H1 (cell line): ENCODE results near the gene ARID5B. TPM values are rescaled to one million over a fixed set of nuclear protein-coding genes. Genes with fewer than 3 reads are reported as not detected.

Experiments
- CTCF ChIA-PET: fragments of 300-600 bp; sonication (Branson Sonifier 250); formaldehyde crosslinking; loops from one replicate; lab custom pipeline; 2021; ENCODE audit not compliant: partially characterized antibody; lab: Charles Lee
- POLR2A ChIA-PET: fragments of 300-600 bp; sonication (Branson Sonifier 250); formaldehyde crosslinking; loops from one replicate; lab custom pipeline; 2021; ENCODE audit warnings: inconsistent platforms; ENCODE audit not compliant: partially characterized antibody; lab: Charles Lee
- DNase-seq, 2 experiments: peaks; one replicate each; pipeline versions ENCODE4 v3.0.0 to v3.0.0-alpha.2; 2010 to 2022; ENCODE audit warnings: low spot score in 2 of 2, low read depth in 1 of 2, mixed read lengths in 1 of 2
- FAIRE-seq: peaks from 2 replicates; lab custom pipeline; 2011; peaks lifted over from hg19 to GRCh38; lab: Jason Lieb, UNC
- H2AFZ ChIP-seq: 2 replicates; pipeline ENCODE4 v1.8.1; 2012; ENCODE audit warnings: low read length, inconsistent platforms
- H2AK5ac ChIP-seq: 2 replicates; pipeline ENCODE4 v1.6.1; 2013; ENCODE audit warnings: low read depth, low read length
- H2BK120ac ChIP-seq: replicated peaks from 2 replicates; pipeline ENCODE3; 2013; ENCODE audit warnings: low read depth, low read length, inconsistent platforms
- H2BK12ac ChIP-seq: 2 replicates; pipeline ENCODE4 v1.6.1; 2013; ENCODE audit warnings: low read depth, low read length
- H2BK15ac ChIP-seq: 2 replicates; pipeline ENCODE4 v1.6.1; 2013; ENCODE audit warnings: low read length
- H2BK20ac ChIP-seq: 2 replicates; pipeline ENCODE4 v1.6.1; 2013; ENCODE audit warnings: low read length
- H2BK5ac ChIP-seq: 2 replicates; pipeline ENCODE4 v1.6.1; 2013; ENCODE audit warnings: low read depth, low read length
- H3K14ac ChIP-seq: 2 replicates; pipeline ENCODE4 v1.6.1; 2013; ENCODE audit warnings: inconsistent platforms; ENCODE audit not compliant: insufficient read length
- H3K18ac ChIP-seq: 2 replicates; pipeline ENCODE4 v1.6.1; 2013; ENCODE audit warnings: low read length; ENCODE audit errors: extremely low read depth
- H3K23ac ChIP-seq: 2 replicates; pipeline ENCODE4 v1.6.1; 2013; ENCODE audit warnings: inconsistent platforms; ENCODE audit not compliant: insufficient read length
- H3K23me2 ChIP-seq: 2 replicates; pipeline ENCODE4 v1.6.1; 2013; ENCODE audit warnings: low read depth, low read length
- H3K27ac ChIP-seq: 2 replicates; pipeline ENCODE4 v1.6.1; 2011; ENCODE audit warnings: low read depth, low read length, inconsistent platforms
- H3K27me3 ChIP-seq, 4 experiments: replicated peaks in 1 of 4; 1 replicate in 1 of 4; 2 replicates in 3 of 4; pipeline versions ENCODE4 v1.6.1 to v1.8.1; 2011 to 2013; ENCODE audit warnings: low read length in 3 of 4, mild to moderate bottlenecking in 3 of 4, inconsistent platforms in 2 of 4, mixed read lengths in 2 of 4, moderate library complexity in 1 of 4; ENCODE audit not compliant: control insufficient read depth in 3 of 4, insufficient read depth in 3 of 4; ENCODE audit errors: extremely low read depth in 1 of 4
- H3K36me3 ChIP-seq, 4 experiments: 2 replicates each; pipeline versions ENCODE4 v1.6.1 to v1.8.1; 2011 to 2013; ENCODE audit warnings: mild to moderate bottlenecking in 4 of 4, low read length in 3 of 4, moderate library complexity in 2 of 4, control low read depth in 1 of 4, inconsistent platforms in 1 of 4; ENCODE audit not compliant: insufficient read depth in 4 of 4, control insufficient read depth in 2 of 4
- H3K4ac ChIP-seq: replicated peaks from 2 replicates; pipeline ENCODE3; 2013; ENCODE audit warnings: low read length, low read depth, mixed read lengths, inconsistent platforms; ENCODE audit not compliant: insufficient read length
- H3K4me1 ChIP-seq, 4 experiments: replicated peaks in 1 of 4; 1 replicate in 1 of 4; 2 replicates in 3 of 4; pipeline versions ENCODE4 v1.6.1 to v1.8.1; 2011 to 2013; ENCODE audit warnings: low read length in 3 of 4, inconsistent platforms in 2 of 4, mixed read lengths in 1 of 4; ENCODE audit not compliant: insufficient read depth in 4 of 4, control insufficient read depth in 3 of 4
- H3K4me2 ChIP-seq, 2 experiments: 2 replicates each; pipeline versions ENCODE4 v1.6.1 to v1.8.1; 2011 to 2013; ENCODE audit warnings: low read depth in 2 of 2, low read length in 2 of 2, control low read depth in 1 of 2, inconsistent platforms in 1 of 2, mild to moderate bottlenecking in 1 of 2; ENCODE audit not compliant: insufficient read depth in 1 of 2
- H3K4me3 ChIP-seq, 4 experiments: fragments of 200-600, 300-600 bp in 1 of 4; sonication (generic), shearing (Covaris generic), sonication (Bioruptor Twin) in 1 of 4; 2 replicates each; pipeline versions ENCODE4 v1.5.1 to v1.8.1; 2011 to 2016; ENCODE audit warnings: low read length in 4 of 4, low read depth in 3 of 4, control low read depth in 2 of 4, inconsistent platforms in 2 of 4, mild to moderate bottlenecking in 2 of 4, mixed read lengths in 1 of 4, moderate library complexity in 1 of 4; ENCODE audit not compliant: insufficient read depth in 2 of 4; ENCODE audit errors: extremely low read depth in 1 of 4
- H3K56ac ChIP-seq: replicated peaks from 2 replicates; pipeline ENCODE3; 2013; ENCODE audit warnings: low read depth, mild to moderate bottlenecking, mixed read lengths, low read length, inconsistent platforms; ENCODE audit not compliant: insufficient read length
- H3K79me1 ChIP-seq: 2 replicates; pipeline ENCODE4 v1.6.1; 2013; ENCODE audit warnings: low read depth, low read length, control low read depth
- H3K79me2 ChIP-seq, 2 experiments: 2 replicates each; pipeline versions ENCODE4 v1.6.1 to v1.8.1; 2012 to 2013; ENCODE audit warnings: low read length in 2 of 2, mild to moderate bottlenecking in 2 of 2, inconsistent platforms in 1 of 2; ENCODE audit not compliant: insufficient read depth in 2 of 2, control insufficient read depth in 1 of 2
- H3K9ac ChIP-seq, 4 experiments: replicated peaks in 1 of 4; 1 replicate in 1 of 4; 2 replicates in 3 of 4; pipeline versions ENCODE4 v1.6.1 to v1.8.1; 2011 to 2013; ENCODE audit warnings: low read depth in 3 of 4, low read length in 3 of 4, control low read depth in 2 of 4, mild to moderate bottlenecking in 2 of 4, moderate library complexity in 2 of 4, inconsistent platforms in 1 of 4; ENCODE audit errors: extremely low read depth in 1 of 4
- H3K9me3 ChIP-seq, 2 experiments: 2 replicates each; pipeline versions ENCODE4 v1.6.1 to v1.8.1; 2012 to 2013; ENCODE audit warnings: mild to moderate bottlenecking in 2 of 2, moderate library complexity in 2 of 2, control low read depth in 1 of 2, inconsistent platforms in 1 of 2, low read depth in 1 of 2, low read length in 1 of 2, mixed read lengths in 1 of 2; ENCODE audit not compliant: insufficient read depth in 2 of 2
- H4K20me1 ChIP-seq, 2 experiments: replicated peaks in 1 of 2; 2 replicates each; pipeline versions ENCODE3 to v1.8.1; 2011 to 2013; ENCODE audit warnings: inconsistent platforms in 2 of 2, low read length in 2 of 2, mild to moderate bottlenecking in 1 of 2; ENCODE audit not compliant: insufficient read depth in 2 of 2, control insufficient read depth in 1 of 2
- H4K5ac ChIP-seq: 2 replicates; pipeline ENCODE4 v1.6.1; 2013; ENCODE audit warnings: low read length, low read depth, mixed read lengths, inconsistent platforms; ENCODE audit not compliant: insufficient read length
- H4K8ac ChIP-seq: 2 replicates; pipeline ENCODE4 v1.8.0; 2013; ENCODE audit warnings: mild to moderate bottlenecking, moderate library complexity, low read length, inconsistent platforms; ENCODE audit not compliant: insufficient read depth; ENCODE audit errors: extremely low read depth
- H4K91ac ChIP-seq: replicated peaks from 2 replicates; pipeline ENCODE3; 2013; ENCODE audit warnings: low read length, mixed read lengths, inconsistent platforms; ENCODE audit not compliant: insufficient read length
- BCL11A ChIP-seq, 2 experiments: IDR thresholded peaks; one replicate each; pipeline ENCODE4 v1.6.1; 2011; ENCODE audit warnings: low read depth in 2 of 2, low read length in 2 of 2, mild to moderate bottlenecking in 2 of 2
- CBX5 ChIP-seq: fragments of 300-800, 300-1000 bp; sonication (generic); IDR thresholded peaks from 2 replicates; pipeline ENCODE4 v1.7.1; 2016; ENCODE audit warnings: antibody characterized with exemption, low read length, low read depth
- CBX8 ChIP-seq: fragments of 300-800, 300-1000 bp; sonication (generic); IDR thresholded peaks from 2 replicates; pipeline ENCODE4 v1.7.1; 2016; ENCODE audit warnings: low read depth, low read length, borderline replicate concordance
- CHD1 ChIP-seq: IDR thresholded peaks from 2 replicates; pipeline ENCODE4 v1.6.1; 2012; ENCODE audit warnings: low read depth, low read length, improper control_type of control experiment
- CHD2 ChIP-seq: IDR thresholded peaks from 2 replicates; pipeline ENCODE4 v1.6.1; 2012; ENCODE audit warnings: low read length, improper control_type of control experiment
- CTBP2 ChIP-seq: IDR thresholded peaks from 2 replicates; pipeline ENCODE4 v1.7.0; 2011; ENCODE audit warnings: borderline replicate concordance, mild to moderate bottlenecking, moderate library complexity, mixed read lengths, low read length; ENCODE audit not compliant: insufficient read depth, insufficient read length
- EGR1 ChIP-seq: IDR thresholded peaks from 2 replicates; pipeline ENCODE4 v1.6.1; 2011; ENCODE audit warnings: low read depth, low read length, borderline replicate concordance
- KDM5A ChIP-seq: fragments of 200-600 bp; IDR thresholded peaks from 2 replicates; pipeline ENCODE4 v1.7.1; 2012; ENCODE audit warnings: mild to moderate bottlenecking, low read length, inconsistent platforms, mixed read lengths
- NRF1 ChIP-seq: IDR thresholded peaks from 2 replicates; pipeline ENCODE4 v1.6.1; 2011; ENCODE audit warnings: mild to moderate bottlenecking, low read depth, low read length, improper control_type of control experiment
- PHF8 ChIP-seq: fragments of 200-600 bp; sonication (generic); conservative IDR thresholded peaks from 2 replicates; pipeline ENCODE4 v1.7.1; 2012; ENCODE audit warnings: low read depth, mild to moderate bottlenecking, inconsistent platforms, low read length, moderate library complexity
- SAP30 ChIP-seq: fragments of 300-600 bp; sonication (generic); IDR thresholded peaks from 2 replicates; pipeline ENCODE4 v1.7.1; 2012; ENCODE audit warnings: low read length, moderate library complexity, mild to moderate bottlenecking, inconsistent platforms; ENCODE audit not compliant: insufficient read depth, insufficient replicate concordance
- SIX5 ChIP-seq: IDR thresholded peaks from 2 replicates; pipeline ENCODE4 v1.6.1; 2011; ENCODE audit warnings: mild to moderate bottlenecking, low read depth, low read length
- TAF1 ChIP-seq: IDR thresholded peaks from 2 replicates; pipeline ENCODE4 v1.6.1; 2011; ENCODE audit warnings: mild to moderate bottlenecking, low read depth, low read length
- USF2 ChIP-seq: IDR thresholded peaks from 2 replicates; pipeline ENCODE4 v1.6.1; 2011; ENCODE audit warnings: low read length, improper control_type of control experiment
- WGBS, 2 experiments: shearing (Covaris generic) in 1 of 2; methylation state at CpG; one replicate each; pipeline versions ENCODE4 v1.1.6 to v1.1.7; 2013 to 2015; ENCODE audit warnings: low lambda C conversion rate in 2 of 2, mixed read lengths in 2 of 2, inconsistent platforms in 1 of 2, low coverage in 1 of 2, missing lambda C conversion rate in 1 of 2; ENCODE audit not compliant: insufficient replicate concordance in 2 of 2, insufficient coverage in 1 of 2, insufficient read length in 1 of 2; ENCODE audit errors: extremely low coverage in 1 of 2, missing lambda C conversion rate in 1 of 2; 5-methylcytosine and 5-hydroxymethylcytosine counted together
- polyA plus RNA-seq, 7 experiments: library from polyadenylated mRNA; depleted of rRNA in 3 of 7; stranded (reverse) in 5 of 7; unstranded in 2 of 7; fragments of >200 nt in 5 of 7; fragments of 200-250 nt in 2 of 7; gene quantifications; 1 replicate in 5 of 7; 2 replicates in 1 of 7; 4 replicates in 1 of 7; pipeline versions ENCODE4 v1.2.1 to v1.2.3, GENCODE V29; 2011 to 2013; ENCODE audit warnings: missing spikeins in 2 of 7, mixed read lengths in 2 of 7
- total RNA-seq: library from RNA; stranded (reverse); fragmentation: NEBNext Ultra II Directional; extraction: Animal tissue kit (Norgen Biotek cat#: 25700); gene quantifications from 2 replicates; pipeline ENCODE4 v1.2.1, GENCODE V29; 2021

ARID5B gene
- total and polyA plus RNA-seq, 2 of the 8 experiments (the other 6 are each of a cell fraction or from before 2014, with no cell fraction given), result 0.21 to 1.1 TPM

- no peaks in the 10 kb centered on the region for H3K9me3 ChIP-seq
- H2BK15ac ChIP-seq, result no peak overlapping the region
- H4K20me1 ChIP-seq, result no peaks in the 10 kb centered on the region
- no peaks in the 10 kb centered on the region for H3K27me3 ChIP-seq
- no peaks in the 10 kb centered on the region for H3K79me2 ChIP-seq
- CTCF ChIA-PET, result no interaction called here
- H3K4me2 ChIP-seq, result no peak overlapping the region
- H3K27ac ChIP-seq, result no peak overlapping the region
- POLR2A ChIA-PET, result no interaction called here
- no peak overlapping the region for H3K18ac ChIP-seq
- H4K8ac ChIP-seq, result no peak overlapping the region
- no peak overlapping the region for H2BK120ac ChIP-seq
- no peak for FAIRE-seq
- H3K79me1 ChIP-seq, result no peaks in the 10 kb centered on the region
- H3K4ac ChIP-seq, result no peak overlapping the region
- H3K56ac ChIP-seq, result no peak overlapping the region
- no peak overlapping the region for H2BK20ac ChIP-seq
- WGBS, 2 experiments, result 93% methylated on average over 4 of the region's 4 CpGs; no CpG with 5 or more reads in 1 of the 2 experiments
- 0 out of 7 replicates have a peak, but pooled peaks cover 0 to 2% (median 0%) of the 10 kb centered on the region in 4 experiments for H3K4me1 ChIP-seq
- no peak overlapping the region for H3K23ac ChIP-seq
- no peak overlapping the region for H4K5ac ChIP-seq
- H4K91ac ChIP-seq, result no peak overlapping the region
- H2AK5ac ChIP-seq, result no peak overlapping the region
- H2BK12ac ChIP-seq, result no peak overlapping the region
- no peak overlapping the region for H3K4me3 ChIP-seq
- H3K23me2 ChIP-seq, result no peaks in the 10 kb centered on the region
- H2BK5ac ChIP-seq, result no peak overlapping the region
- no peak overlapping the region for H3K14ac ChIP-seq
- no peak overlapping the region for H2AFZ ChIP-seq
- DNase-seq, result no peak
- H3K9ac ChIP-seq, result no peak overlapping the region
- H3K36me3 ChIP-seq, result no peaks in the 10 kb centered on the region
- TF ChIP-seq CBX5 (no peak), CTBP2 (no peak), CBX8 (no peak), CHD1 (no peak), KDM5A (no peak), SIX5 (no peak), USF2 (no peak), CHD2 (no peak), NRF1 (no peak), BCL11A (IDR thresholded peaks at IDR 0.05; ENCODE audit: low read depth in 2 of 2, low read length in 2 of 2) (no peak), EGR1 (no peak), TAF1 (no peak), PHF8 (no peak), SAP30 (no peak)
These were observed 212.2 kb downstream of the ARID5B start for GRCh38 chr10:62113680-62114079.
